ENCODE measurements around the gene STYX. TPM values are rescaled to one million over a fixed set of nuclear protein-coding genes. Genes with fewer than 3 reads are reported as not detected.

Gene STYX
- total RNA-seq, 2 donors from 2014 or later = 11.5 to 12.5 TPM

GRCh38 chr14:52778702-52779101, 48.7 kb downstream of the STYX start:
- ATAC-seq (no peak), DNase-seq (no peak)
- intact Hi-C loops (cut with DNase I) = no loop called here

DNA sequence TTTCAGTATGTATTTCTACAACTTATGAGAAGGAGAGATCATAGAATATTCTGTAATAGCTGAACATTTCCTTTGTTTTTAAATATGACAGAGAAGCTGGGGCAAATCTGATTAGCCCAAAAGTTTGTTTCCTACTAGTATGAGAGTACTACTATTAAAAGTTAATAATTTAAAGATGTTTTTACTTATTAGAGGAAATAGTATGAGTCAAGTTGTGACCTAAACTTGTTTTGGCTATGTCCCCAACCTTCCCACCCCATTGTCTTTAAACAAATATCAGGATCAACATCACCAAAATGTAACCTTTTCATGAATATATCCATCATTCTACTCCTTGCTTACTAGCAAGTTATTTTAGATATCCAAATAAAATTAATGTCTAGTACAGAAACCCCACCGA, 50.9 kb downstream of the STYX start:
- intact Hi-C loops (cut with DNase I) = loop anchor here in 1 of 2 donors (10.0 kb wide), 1 partner anchor 46 kb away; the partner anchor contains the start of gene STYX
- DNase-seq = no peak
- no peak for ATAC-seq

GRCh38 chr14:52781629-52782028, 51.7 kb downstream of the STYX start:
- no peak for ATAC-seq
- no peak for DNase-seq
- intact Hi-C loops (cut with DNase I) = loop anchor here in 1 of 2 donors (10.0 kb wide), 1 partner anchor 47 kb away; the partner anchor contains the start of gene STYX

GRCh38 chr14:52783206-52783605, 53.2 kb downstream of the STYX start:
- ATAC-seq = no peak
- intact Hi-C loops (cut with DNase I) = loop anchor here in 1 of 2 donors (10.0 kb wide), 1 partner anchor 48 kb away; the partner anchor contains the start of gene STYX
- no peak for DNase-seq

GRCh38 chr14:52786887-52787286, 56.9 kb downstream of the STYX start:
- intact Hi-C loops (cut with DNase I) = loop anchor here in 1 of 2 donors (10.0 kb wide), 1 partner anchor 52 kb away; the partner anchor contains the start of gene STYX
- no peak for DNase-seq
- no peak for ATAC-seq

DNA sequence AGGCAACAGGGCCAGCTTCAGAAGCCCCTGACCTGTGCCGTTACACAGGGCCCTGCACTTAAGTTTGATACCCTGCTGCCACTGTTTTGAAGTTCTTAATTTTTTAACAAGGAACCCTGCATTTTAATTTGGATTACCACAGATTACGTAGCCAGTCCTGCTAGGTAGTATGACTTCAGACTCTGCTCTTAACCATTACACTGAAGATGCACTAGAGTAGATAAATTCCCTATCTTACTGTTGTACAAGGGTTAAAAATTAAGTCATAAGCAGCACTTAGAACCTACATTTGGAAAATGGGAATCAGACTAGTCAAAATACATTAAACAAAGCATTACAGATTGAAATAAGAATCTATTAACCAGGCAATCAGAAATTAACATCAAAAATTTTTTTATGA, 59.2 kb downstream of the STYX start:
- ATAC-seq (no peak), DNase-seq (no peak)
- intact Hi-C loops (cut with DNase I) = loop anchor here in 1 of 2 donors (10.0 kb wide), 1 partner anchor 54 kb away; the partner anchor contains the start of gene STYX

GRCh38 chr14:52790011-52790755, 60.2 kb downstream of the STYX start:
- DNase-seq = no peak
- intact Hi-C loops (cut with DNase I) = no loop called here
- ATAC-seq = no peak

DNA sequence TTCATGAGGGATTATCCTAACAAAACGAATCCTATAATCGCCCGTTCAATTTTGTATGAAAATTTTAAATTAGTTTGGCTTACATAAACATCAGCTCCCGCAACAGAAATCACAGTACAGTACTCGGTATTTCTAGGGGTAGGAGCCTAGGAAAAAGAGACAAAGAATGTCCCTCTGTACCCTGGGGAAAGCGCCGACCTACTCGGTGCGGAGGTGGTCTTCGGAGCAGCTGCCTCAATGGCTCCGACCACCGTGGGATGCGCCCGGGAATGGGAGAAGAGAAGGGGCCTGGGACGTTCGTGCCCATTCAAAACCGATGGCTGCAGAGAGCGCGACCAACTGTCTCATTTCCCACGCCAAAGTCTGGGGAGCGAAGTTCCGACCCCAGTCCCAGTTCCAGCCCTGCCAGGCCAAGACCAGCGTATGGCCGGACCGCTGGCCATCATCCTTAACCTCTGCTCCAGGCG, 60.8 kb downstream of the STYX start:
- intact Hi-C loops (cut with DNase I) = no loop called here
- ATAC-seq (no peak), DNase-seq (no peak)

DNA sequence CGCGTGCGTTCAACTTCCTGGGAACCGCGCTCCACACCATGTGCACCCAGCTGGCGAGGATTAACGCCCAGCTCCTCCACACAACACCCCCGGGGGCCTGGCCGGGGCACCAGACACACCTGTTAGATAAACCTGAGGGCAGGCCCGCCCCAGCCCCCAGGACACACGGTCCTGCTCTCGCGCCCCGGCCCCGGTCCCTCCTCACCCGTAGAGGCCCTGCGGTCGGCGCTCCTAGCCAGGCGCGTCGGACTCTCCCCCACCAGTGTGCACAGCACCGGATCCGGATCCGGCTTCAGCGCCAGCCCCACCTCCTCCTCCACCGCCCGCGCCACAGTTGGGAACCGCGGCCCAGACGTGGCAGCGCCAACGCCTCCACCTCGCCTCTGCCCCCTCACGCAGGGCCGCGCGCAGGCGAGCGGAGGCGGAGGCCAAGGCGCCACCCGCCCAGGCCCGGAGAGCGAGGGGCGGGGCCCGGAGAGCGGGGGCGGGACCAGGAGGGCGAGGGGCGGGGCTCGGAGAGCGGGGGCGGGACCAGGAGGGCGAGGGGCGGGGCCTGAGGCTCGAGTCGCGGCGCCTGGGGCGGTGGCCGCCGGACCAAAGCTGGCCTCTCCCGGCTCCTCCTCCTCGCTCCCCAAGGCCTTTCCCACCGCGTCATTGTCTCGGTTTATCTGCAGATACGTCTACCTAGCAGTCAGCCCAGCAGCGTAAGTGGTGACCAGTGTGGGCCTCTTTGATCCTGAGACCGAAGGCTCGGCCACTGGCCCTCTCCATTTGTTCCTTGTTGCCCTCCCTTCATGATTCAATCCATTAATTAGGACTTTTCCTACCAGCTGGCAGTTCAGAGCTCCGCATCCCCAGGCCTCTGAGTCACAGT, 61.5 kb downstream of the STYX start, which contains the start of gene GNPNAT1:
TSS of gene GNPNAT1 (minus strand) at position 385 of the 874 bp plus-strand sequence. CDS start 6,957 bp downstream, outside the sequence.
- intact Hi-C loops (cut with DNase I) = no loop called here
- ATAC-seq = peak; percentile 97
- DNase-seq = peak; percentile 91

DNA sequence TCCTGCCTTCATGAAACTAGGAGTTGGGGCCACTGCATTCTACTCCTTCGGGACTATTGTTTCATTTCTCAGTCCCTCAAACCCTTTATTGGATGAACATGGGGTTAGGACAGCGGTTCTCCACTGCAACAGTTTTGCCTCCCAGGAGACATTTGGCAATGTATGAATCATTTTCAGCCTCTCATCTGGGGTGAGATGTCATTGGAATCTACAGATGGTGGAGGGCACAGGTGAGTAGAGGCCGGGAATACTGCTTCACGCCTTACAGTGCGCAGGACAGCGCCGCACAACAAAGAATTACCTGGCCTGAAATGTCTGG, 62.1 kb downstream of the STYX start:
- ATAC-seq (no peak), DNase-seq (no peak)
- intact Hi-C loops (cut with DNase I) = no loop called here

DNA sequence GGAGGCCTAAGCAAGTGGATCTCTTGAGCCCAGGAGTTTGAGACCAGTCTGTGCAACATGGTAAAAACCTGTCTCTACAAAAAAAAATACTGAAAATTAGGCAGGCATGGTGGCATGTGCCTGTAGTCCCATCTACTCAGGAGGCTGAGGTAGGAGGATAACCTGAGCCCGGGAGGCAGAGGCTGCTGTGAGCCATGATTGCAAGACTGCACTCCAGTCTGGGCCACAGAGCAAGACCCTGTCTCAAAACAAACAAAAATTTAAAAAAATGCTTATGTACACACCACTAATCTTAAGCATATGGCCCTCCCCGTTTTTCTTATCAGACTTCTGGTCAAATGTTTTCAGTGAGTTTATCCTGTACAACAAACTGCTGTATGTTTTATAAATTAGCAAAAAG, 63.1 kb downstream of the STYX start:
- DNase-seq = no peak
- intact Hi-C loops (cut with DNase I) = no loop called here
- ATAC-seq = no peak

GRCh38 chr14:52797653-52798052, 67.7 kb downstream of the STYX start:
- intact Hi-C loops (cut with DNase I) = no loop called here
- ATAC-seq (no peak), DNase-seq (no peak)

- intact Hi-C loops (cut with DNase I) = no loop called here
- ATAC-seq (no peak), DNase-seq (no peak)
These were observed 68.9 kb downstream of the STYX start for GRCh38 chr14:52798826-52799225.

GRCh38 chr14:52801014-52801712, 71.2 kb downstream of the STYX start:
- intact Hi-C loops (cut with DNase I) = no loop called here
- DNase-seq = peak; percentile 51
- peak in 1 of 2 donors; percentile 94 for ATAC-seq

GRCh38 chr14:52802597-52802996, 72.6 kb downstream of the STYX start:
- no peak for ATAC-seq
- DNase-seq = no peak
- intact Hi-C loops (cut with DNase I) = no loop called here

DNA sequence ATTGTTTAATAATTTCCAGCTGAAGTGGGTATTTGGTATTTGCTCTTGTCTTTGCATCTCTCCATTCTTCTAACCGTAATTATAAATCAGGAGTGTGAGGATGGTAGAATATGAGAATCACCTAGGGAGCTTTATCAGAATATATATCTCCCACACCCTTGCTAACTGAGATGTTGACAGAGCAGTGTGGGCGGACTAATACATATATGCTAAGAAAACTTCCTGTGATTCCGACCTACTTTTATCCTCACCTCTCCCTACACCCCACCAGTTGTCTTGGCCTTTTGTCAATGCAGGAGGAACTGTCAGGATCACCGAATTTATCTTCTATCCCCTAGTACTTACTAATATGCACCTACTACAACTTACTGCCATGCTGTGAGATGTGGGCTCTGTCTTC, 76.1 kb downstream of the STYX start:
- intact Hi-C loops (cut with DNase I) = no loop called here
- ATAC-seq = no peak
- no peak for DNase-seq

DNA sequence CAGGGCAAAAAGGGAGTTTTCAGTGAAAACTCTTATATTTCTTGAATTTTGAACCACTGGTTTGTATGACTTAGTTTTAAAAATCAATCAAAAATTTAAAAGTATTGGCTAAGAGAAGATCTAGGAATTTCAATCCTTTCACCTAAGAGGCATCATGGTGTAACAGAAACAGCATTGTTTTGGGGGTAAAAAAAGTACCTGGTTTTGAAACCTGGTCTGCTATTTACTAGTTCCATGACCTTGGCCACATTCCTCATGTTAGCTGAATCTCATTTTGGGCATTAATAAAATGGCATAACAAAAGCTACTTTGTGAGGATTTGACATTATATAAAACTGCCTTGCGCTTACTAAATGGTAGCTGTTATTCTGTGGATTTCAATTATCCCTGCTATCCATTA, 78.1 kb downstream of the STYX start:
- intact Hi-C loops (cut with DNase I) = no loop called here

GRCh38 chr14:52821805-52822250, 91.9 kb downstream of the STYX start:
- no peak for DNase-seq
- intact Hi-C loops (cut with DNase I) = loop anchor here (2.0 to 10.0 kb wide), 2 partner anchors 223 to 233 kb away; no protein-coding TSS in a partner anchor
- no peak for ATAC-seq

More for the DNA sequence above, 78.1 kb downstream of the STYX start:
- DNase-seq (no peak), ATAC-seq (no peak)

- intact Hi-C loops (cut with DNase I) = loop anchor here (1.0 to 10.0 kb wide), 2 partner anchors 137 to 220 kb away; no protein-coding TSS in a partner anchor
- ATAC-seq (no peak), DNase-seq (no peak)
These were observed 94.5 kb downstream of the STYX start for GRCh38 chr14:52824462-52824861.

Data from left cardiac atrium (tissue), 4 donors.